GM12873 (cell line): ENCODE results near the gene RIT1.

Experiments used
- TF ChIP-seq, protein P1 (sequence below): IDR thresholded peaks from 2 replicates; pipeline ENCODE4 v1.5.1; 2012; ENCODE audit warnings: low read depth, mild to moderate bottlenecking, moderate library complexity, low read length, control low read depth; ENCODE audit not compliant: insufficient read depth; ENCODE audit errors: missing control alignments

RIT1 gene, protein sequence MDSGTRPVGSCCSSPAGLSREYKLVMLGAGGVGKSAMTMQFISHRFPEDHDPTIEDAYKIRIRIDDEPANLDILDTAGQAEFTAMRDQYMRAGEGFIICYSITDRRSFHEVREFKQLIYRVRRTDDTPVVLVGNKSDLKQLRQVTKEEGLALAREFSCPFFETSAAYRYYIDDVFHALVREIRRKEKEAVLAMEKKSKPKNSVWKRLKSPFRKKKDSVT

DNA sequence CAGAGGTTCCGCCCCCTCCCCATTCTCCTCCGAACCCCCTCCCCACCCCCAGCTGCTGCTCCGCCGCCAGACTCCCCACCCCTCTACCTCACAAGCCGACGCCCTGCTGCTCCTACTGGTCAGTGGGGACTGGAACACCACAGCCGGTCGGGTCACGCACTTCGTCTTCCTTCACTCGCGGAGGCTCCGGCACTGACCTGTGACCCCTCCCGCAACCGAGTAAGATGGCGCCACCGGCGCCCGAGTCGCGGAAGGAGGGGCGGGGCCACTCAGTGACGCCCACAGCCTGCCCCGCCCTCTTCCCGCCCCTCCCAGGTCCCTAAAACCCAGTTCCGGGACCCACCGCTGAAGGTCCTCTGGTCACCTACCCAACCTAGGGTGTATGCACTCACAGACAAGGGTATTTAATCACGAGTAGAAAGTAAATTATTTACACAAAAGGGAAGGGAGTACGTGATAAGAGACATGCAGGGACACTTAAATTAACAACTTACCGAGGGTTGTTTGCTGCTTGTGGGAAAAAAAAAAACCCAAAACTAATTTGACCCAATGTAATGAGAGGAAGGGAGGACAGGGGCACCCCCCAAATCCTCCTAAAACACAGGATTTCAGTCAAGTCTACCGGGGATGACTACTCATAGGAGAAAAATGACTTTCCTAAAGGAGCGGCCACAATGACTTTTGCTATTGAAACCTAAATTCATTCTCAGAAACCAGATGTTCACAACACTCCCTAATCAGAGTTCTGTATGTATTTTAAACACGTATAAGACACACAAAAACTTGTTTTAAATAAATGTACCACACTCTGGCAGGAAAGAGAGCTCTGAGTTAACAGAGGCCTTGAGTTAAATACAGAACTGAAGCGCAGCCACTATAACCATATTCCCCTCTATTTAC is at the start of gene RIT1:
TSS of gene RIT1 (minus strand) at position 194 of the 900 bp plus-strand sequence. CDS start 588 bp downstream, outside the sequence.
- TF ChIP-seq, protein P1, sequence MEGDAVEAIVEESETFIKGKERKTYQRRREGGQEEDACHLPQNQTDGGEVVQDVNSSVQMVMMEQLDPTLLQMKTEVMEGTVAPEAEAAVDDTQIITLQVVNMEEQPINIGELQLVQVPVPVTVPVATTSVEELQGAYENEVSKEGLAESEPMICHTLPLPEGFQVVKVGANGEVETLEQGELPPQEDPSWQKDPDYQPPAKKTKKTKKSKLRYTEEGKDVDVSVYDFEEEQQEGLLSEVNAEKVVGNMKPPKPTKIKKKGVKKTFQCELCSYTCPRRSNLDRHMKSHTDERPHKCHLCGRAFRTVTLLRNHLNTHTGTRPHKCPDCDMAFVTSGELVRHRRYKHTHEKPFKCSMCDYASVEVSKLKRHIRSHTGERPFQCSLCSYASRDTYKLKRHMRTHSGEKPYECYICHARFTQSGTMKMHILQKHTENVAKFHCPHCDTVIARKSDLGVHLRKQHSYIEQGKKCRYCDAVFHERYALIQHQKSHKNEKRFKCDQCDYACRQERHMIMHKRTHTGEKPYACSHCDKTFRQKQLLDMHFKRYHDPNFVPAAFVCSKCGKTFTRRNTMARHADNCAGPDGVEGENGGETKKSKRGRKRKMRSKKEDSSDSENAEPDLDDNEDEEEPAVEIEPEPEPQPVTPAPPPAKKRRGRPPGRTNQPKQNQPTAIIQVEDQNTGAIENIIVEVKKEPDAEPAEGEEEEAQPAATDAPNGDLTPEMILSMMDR = no peak

DNA sequence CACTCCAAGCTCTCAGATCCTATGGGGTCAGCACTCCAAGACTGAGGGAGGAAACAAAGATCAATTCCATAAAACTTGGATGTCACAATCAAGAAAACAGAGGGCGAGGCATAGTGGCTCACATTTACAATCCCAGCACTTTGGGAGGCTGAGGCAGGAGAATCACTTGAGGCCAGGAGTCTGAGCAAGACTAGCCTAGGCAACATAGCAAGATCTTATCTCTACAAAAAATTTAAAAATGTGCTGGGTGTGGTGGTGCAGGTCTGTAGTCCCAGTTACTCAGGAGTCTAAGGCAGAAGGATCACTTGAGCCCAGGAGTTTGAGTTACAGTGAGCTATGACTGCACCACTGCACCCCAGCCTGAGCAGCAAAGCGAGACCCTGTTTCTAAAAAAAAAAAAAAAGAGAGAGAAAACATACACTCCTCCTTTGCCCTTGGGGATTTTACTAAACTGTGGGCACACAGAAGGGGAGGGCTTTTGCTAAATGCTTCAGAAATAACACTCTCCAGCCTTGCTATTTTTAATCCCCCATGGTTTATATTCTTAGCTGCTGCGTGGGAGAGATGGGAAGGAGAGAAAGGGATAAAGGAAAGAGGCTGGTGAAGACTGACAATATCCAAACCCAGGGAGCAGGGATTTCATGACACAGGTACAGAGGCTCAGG is 49.1 kb upstream of the RIT1 start:
- TF ChIP-seq, protein P1 = no peak

DNA sequence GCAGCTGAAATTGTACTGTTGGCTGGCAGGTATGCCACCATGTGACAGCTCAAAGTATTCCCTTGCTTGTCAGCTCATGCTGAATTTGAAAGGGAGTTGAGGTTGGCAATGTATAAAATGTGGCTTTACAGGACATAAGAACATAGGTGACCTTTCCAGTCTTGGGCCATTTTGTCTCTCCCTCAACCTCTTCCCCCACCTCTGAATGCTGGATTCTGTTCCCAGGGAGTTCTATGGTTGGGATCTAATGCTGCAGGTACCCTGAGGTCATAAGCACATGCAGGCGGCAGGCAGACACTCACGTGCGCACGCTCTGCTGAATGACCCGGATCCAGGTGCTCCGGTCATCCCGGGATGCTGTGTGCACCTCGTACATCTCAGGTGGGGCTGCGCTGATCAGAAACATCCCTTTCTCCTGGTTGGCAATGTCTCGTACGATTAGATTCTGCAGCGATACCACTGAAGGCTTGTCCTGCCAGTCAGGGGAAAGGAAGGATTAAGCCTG is 46.3 kb upstream of the RIT1 start:
- TF ChIP-seq, protein P1 = no peak

DNA sequence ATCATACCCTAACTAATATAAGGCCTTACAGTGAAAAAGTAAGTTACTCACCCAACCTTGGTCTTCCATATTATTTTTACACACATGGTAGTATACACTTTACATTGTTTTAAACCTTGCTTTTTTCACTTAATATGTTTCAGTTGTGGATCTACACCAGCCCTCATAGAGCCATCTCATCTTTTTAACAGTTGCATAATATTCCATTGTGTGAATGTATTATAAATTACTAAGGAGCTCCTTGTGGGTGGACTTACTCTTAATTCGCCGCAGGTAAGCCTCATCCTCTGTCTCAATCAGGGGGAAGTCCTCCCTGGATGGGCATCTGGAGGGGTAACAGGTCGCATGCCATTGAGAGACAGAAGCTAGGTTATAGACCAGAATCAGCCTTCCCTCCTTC is 43.5 kb upstream of the RIT1 start:
- TF ChIP-seq, protein P1 = no peak

DNA sequence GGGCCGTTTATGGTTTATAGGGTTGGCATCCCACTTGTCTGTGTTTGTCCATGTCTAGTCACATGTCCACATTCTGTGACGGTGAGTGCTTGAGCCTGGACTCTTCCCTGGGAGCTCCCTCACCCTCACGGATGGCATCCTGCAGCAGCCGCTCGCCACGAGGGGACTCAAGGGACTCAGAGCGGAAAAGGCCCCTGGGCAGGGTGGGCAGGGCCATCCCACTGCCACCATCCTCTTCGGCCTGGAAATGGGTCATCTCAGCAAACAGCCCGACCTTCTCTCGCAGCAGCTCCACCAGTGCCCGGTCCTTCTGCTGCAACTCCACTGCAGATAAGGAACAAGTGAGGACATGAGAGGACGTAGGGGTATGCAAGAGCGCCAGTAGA is 41.3 kb upstream of the RIT1 start:
- TF ChIP-seq, protein P1 = no peak

DNA sequence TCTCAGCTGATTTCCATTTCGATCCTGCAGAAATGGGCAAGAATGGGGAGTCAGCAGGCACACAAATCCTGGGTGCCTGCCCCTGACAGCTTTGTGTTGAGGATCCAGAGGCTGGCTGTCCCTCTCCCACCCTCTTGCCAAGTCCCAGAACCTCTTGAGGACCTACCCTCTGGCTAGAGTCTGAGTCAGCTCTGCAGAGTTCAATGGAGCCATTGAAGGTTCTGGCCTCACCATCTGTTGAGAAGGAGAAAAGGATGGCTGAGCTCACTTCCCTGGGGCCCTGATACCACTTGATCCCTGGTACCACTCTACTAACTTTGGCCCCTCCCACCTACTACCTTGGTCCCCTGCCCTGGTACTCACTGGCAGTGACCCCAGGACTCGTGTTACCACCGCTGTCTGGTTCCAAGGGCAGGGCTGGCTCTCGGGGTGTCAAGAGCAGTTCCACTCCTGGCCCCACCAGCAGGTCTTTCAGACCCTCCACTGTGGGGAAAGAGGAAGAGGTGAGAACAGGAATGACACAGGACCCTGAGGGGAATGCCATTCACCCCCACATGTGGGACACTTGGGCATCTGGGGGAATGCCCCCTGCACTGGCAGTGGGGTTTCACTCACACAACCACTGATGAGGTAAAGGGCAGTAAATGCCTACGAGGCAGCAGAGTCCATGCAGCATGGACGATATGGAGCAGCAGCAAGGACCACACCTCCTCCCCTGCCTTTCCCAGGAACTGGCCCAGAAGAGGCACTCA is 40.8 kb upstream of the RIT1 start:
- TF ChIP-seq, protein P1 = no peak
